ENCODE results near the gene SPPL2B. TPM values are rescaled to one million over a fixed set of nuclear protein-coding genes. Genes with fewer than 3 reads are reported as not detected.
"Not testable (repeated sequence)": the region's sequence is repeated elsewhere in the genome, so short reads cannot be mapped to it uniquely, and the experiment has no call there.

SPPL2B gene
- total RNA-seq, 1 donor from 2014 or later = 69.7 TPM

- no peak overlapping the region for H3K4me3 Mint-ChIP-seq
- no peak overlapping the region for H3K27ac Mint-ChIP-seq
- H3K9me3 Mint-ChIP-seq = no peaks in the 10 kb centered on the region
- intact Hi-C loops (cut with micrococcal nuclease) = loop anchor here (5.0 to 10.0 kb wide), 3 partner anchors 65 to 230 kb away; partner anchors contain the start of genes DOT1L, LSM7 and SPPL2B
- H3K36me3 Mint-ChIP-seq (ENCODE audit: low read depth) = no peaks in the 10 kb centered on the region
- H3K27me3 Mint-ChIP-seq = peaks cover 6% of the 10 kb centered on the region
- H3K4me1 Mint-ChIP-seq = peaks cover 7% of the 10 kb centered on the region
- no peak for DNase-seq
Measured at GRCh38 chr19:2392366-2392765, 63.9 kb downstream of the SPPL2B start.

DNA sequence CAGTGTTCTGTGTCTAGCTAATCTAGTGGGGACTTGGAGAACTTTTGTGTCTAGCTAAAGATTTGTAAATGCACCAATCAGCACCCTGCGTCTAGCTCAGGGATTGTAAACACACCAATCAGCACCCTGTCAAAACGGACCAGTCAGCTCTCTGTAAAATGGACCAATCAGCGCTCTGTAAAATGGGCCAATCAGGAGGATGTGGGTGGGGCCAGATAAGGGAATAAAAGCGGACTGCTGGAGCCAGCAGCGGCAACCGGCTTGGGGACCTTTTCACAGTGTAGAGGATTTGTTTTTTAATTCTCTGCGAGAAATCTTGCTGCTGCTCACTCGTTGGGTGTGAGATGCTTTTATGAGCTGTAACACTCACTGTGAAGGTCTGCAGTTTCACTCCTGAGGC lies 64.4 kb downstream of the SPPL2B start:
- H3K36me3 Mint-ChIP-seq (ENCODE audit: low read depth) = not testable (repeated sequence)
- DNase-seq = peak; percentile 63

GRCh38 chr19:2394054-2394441 lies 65.6 kb downstream of the SPPL2B start:
- H3K9me3 Mint-ChIP-seq = no peaks in the 10 kb centered on the region
- intact Hi-C loops (cut with micrococcal nuclease) = loop anchor here (5.0 to 10.0 kb wide), 3 partner anchors 67 to 232 kb away; partner anchors contain the start of genes DOT1L, LSM7 and SPPL2B
- H3K36me3 Mint-ChIP-seq (ENCODE audit: low read depth) = no peaks in the 10 kb centered on the region
- no peak overlapping the region for H3K27ac Mint-ChIP-seq
- H3K4me1 Mint-ChIP-seq = peaks cover 7% of the 10 kb centered on the region
- H3K27me3 Mint-ChIP-seq = peaks cover 6% of the 10 kb centered on the region
- no peak for DNase-seq
- H3K4me3 Mint-ChIP-seq = no peak overlapping the region

More for the DNA sequence above, 64.4 kb downstream of the SPPL2B start:
- not testable (repeated sequence) for H3K4me3 Mint-ChIP-seq, H3K9me3 Mint-ChIP-seq, H3K27me3 Mint-ChIP-seq, H3K27ac Mint-ChIP-seq, H3K4me1 Mint-ChIP-seq
- intact Hi-C loops (cut with micrococcal nuclease) = loop anchor here (5.0 to 10.0 kb wide), 3 partner anchors 66 to 231 kb away; partner anchors contain the start of genes DOT1L, LSM7 and SPPL2B

GRCh38 chr19:2394442-2395292 lies 66.2 kb downstream of the SPPL2B start:
- intact Hi-C loops (cut with micrococcal nuclease) = loop anchor here (5.0 to 10.0 kb wide), 3 partner anchors 67 to 232 kb away; partner anchors contain the start of genes DOT1L, LSM7 and SPPL2B
- H3K36me3 Mint-ChIP-seq (ENCODE audit: low read depth) = no peaks in the 10 kb centered on the region
- H3K4me1 Mint-ChIP-seq = peaks cover 7% of the 10 kb centered on the region
- H3K27ac Mint-ChIP-seq = no peak overlapping the region
- no peak overlapping the region for H3K4me3 Mint-ChIP-seq
- no peak for DNase-seq
- peaks cover 6% of the 10 kb centered on the region for H3K27me3 Mint-ChIP-seq
- no peaks in the 10 kb centered on the region for H3K9me3 Mint-ChIP-seq

- not testable (repeated sequence) for H3K4me1 Mint-ChIP-seq
Measured at GRCh38 chr19:2395293-2395829, 66.9 kb downstream of the SPPL2B start.

DNA sequence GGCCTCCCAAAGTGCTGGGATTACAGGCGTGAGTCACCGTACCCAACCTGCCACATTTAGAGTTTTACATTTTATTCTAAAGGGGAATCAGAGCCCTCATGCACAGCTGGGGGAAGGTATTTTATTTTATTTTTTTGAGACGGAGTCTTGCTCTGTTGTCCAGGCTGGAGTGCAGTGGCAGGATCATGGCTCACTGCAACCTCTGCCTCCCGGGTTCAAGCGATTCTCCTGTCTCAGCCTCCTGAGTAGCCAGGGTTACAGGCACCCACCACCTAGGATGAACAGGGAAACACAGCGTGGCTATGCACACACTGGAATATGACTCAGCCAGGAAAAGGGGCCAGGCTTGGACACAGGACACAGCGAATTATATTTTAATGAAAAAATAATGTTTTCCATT lies 68.7 kb downstream of the SPPL2B start:
- not testable (repeated sequence) for H3K27me3 Mint-ChIP-seq; DNase-seq; H3K36me3 Mint-ChIP-seq (ENCODE audit: low read depth); H3K9me3 Mint-ChIP-seq; H3K4me3 Mint-ChIP-seq; H3K27ac Mint-ChIP-seq; H3K4me1 Mint-ChIP-seq
- intact Hi-C loops (cut with micrococcal nuclease) = loop anchor here (10.0 kb wide), 1 partner anchor 122 kb away; no protein-coding TSS in a partner anchor

More at GRCh38 chr19:2395293-2395829, 66.9 kb downstream of the SPPL2B start:
- H3K27ac Mint-ChIP-seq; H3K36me3 Mint-ChIP-seq (ENCODE audit: low read depth); H3K9me3 Mint-ChIP-seq; H3K27me3 Mint-ChIP-seq; H3K4me3 Mint-ChIP-seq; DNase-seq: not testable (repeated sequence)
- intact Hi-C loops (cut with micrococcal nuclease) = loop anchor here (10.0 kb wide), 1 partner anchor 121 kb away; no protein-coding TSS in a partner anchor

DNA sequence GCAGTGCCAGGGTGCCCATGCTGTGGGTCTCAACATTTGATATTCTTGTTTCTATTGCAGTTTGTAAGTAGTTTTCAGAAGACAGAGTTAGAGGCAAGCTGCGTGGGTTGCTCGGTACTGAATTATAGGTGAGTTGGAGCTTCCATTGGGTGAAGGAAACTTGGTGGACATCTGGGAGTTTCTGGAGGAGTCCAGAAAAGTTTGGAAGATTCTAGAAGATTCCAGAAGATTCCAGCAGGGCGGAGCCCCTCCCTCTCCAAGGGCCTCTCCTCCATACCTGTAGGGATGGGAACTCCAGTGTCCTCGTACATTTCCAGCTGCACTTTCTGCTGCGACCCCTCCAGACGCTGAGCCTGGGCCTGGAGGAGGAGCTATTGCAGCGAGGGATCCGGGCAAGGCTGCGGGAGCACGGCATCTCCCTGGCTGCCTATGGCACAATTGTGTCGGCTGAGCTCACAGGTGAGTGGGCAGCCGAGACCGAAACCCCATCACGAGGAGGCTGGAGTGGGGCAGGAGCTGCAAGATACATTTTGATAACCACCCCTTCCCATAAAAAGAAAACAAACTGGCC lies 70.3 kb downstream of the SPPL2B start:
- H3K4me3 Mint-ChIP-seq = no peak overlapping the region
- no peaks in the 10 kb centered on the region for H3K9me3 Mint-ChIP-seq
- H3K27me3 Mint-ChIP-seq = no peaks in the 10 kb centered on the region
- intact Hi-C loops (cut with micrococcal nuclease) = loop anchor here (10.0 kb wide), 1 partner anchor 124 kb away; no protein-coding TSS in a partner anchor
- DNase-seq = no peak
- no peaks in the 10 kb centered on the region for H3K36me3 Mint-ChIP-seq (ENCODE audit: low read depth)
- H3K27ac Mint-ChIP-seq = peak overlapping the region; percentile 28
- H3K4me1 Mint-ChIP-seq = peaks cover 2% of the 10 kb centered on the region

DNA sequence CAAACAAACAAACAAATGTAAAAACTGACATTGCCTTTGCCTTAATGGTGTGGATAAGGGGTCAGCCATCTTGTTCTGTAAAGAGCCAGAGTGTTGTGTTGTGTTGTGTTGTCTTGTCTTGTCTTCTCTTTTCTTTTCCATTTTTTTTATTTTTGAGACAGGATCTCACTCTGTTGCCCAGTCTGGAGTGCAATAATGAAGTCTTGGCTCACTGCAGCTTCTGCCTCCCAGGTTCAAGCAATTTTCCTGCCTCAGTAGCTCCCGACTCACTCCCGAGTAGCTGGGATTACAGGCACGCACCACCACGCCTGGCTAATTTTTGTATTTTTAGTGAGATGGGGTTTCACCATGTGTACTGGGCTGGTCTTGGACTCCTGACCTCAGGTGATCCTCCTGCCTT lies 71.1 kb downstream of the SPPL2B start:
- Mint-ChIP-seq H3K27me3 (no peaks in the 10 kb centered on the region), H3K4me1 (no peaks in the 10 kb centered on the region), H3K27ac (no peak overlapping the region), H3K9me3 (no peaks in the 10 kb centered on the region), H3K36me3 (ENCODE audit: low read depth) (no peaks in the 10 kb centered on the region), H3K4me3 (no peak overlapping the region)
- DNase-seq = no peak
- intact Hi-C loops (cut with micrococcal nuclease) = loop anchor here (10.0 kb wide), 1 partner anchor 125 kb away; no protein-coding TSS in a partner anchor

Other genes with a start within 250 kb of the SPPL2B start
- 184 and 185 TPM in 2 replicates for gene MOB3A, start 232.4 kb upstream of the SPPL2B start, total RNA-seq
- 9.5 and 10.0 TPM in 2 replicates for gene IZUMO4, start 231.8 kb upstream of the SPPL2B start, total RNA-seq
- 104 and 113 TPM in 2 replicates for gene AP3D1, start 177.1 kb upstream of the SPPL2B start, total RNA-seq
- 127 and 137 TPM in 2 replicates for gene DOT1L, start 164.8 kb upstream of the SPPL2B start, total RNA-seq
- 70.5 and 71.6 TPM in 2 replicates for gene PLEKHJ1, start 92.4 kb upstream of the SPPL2B start, total RNA-seq
- gene SF3A2, start 91.9 kb upstream of the SPPL2B start, total RNA-seq = 159 and 171 TPM in 2 replicates
- 4.0 and 5.1 TPM in 2 replicates for gene AMH, start 79.4 kb upstream of the SPPL2B start, total RNA-seq
- gene JSRP1, start 72.3 kb upstream of the SPPL2B start, total RNA-seq = 0.40 and 0.91 TPM in 2 replicates
- 0.09 TPM in 1 of 2 replicates, not detected in the other for gene PEAK3, start 46.5 kb upstream of the SPPL2B start, total RNA-seq
- gene LINGO3, start 20.5 kb upstream of the SPPL2B start, total RNA-seq = 0.09 and 0.26 TPM in 2 replicates
- gene LSM7, start 98 bp upstream of the SPPL2B start, total RNA-seq = 190 and 192 TPM in 2 replicates
- gene TMPRSS9, start 31.6 kb downstream of the SPPL2B start, total RNA-seq = 0.09 TPM in 1 of 2 replicates, not detected in the other
- gene TIMM13, start 98.9 kb downstream of the SPPL2B start, total RNA-seq = 182 and 190 TPM in 2 replicates
- 120 TPM in 2 replicates for gene LMNB2, start 128.3 kb downstream of the SPPL2B start, total RNA-seq
- gene GADD45B, start 147.4 kb downstream of the SPPL2B start, total RNA-seq = 101 and 102 TPM in 2 replicates